Ishikawa (cell line): Measurements from ENCODE around the gene CIT.

Experiments used
- CEBPB ChIP-seq: IDR thresholded peaks from 2 replicates; pipeline ENCODE4 v1.6.1; 2012
- CREB1 ChIP-seq: IDR thresholded peaks from 2 replicates; pipeline ENCODE4 v1.6.1; 2012; ENCODE audit warnings: low read depth
- EGR1 ChIP-seq: IDR thresholded peaks from 2 replicates; pipeline ENCODE4 v1.6.1; 2012
- EP300 ChIP-seq: IDR thresholded peaks from 2 replicates; pipeline ENCODE4 v1.6.1; 2012; ENCODE audit warnings: borderline replicate concordance
- FOXM1 ChIP-seq: IDR thresholded peaks from 2 replicates; pipeline ENCODE4 v1.6.1; 2012; ENCODE audit warnings: low read depth, borderline replicate concordance
- NFIC ChIP-seq: IDR thresholded peaks from 2 replicates; pipeline ENCODE4 v1.6.1; 2012
- RAD21 ChIP-seq: IDR thresholded peaks from 2 replicates; pipeline ENCODE4 v1.6.1; 2012; ENCODE audit warnings: low read depth
- TAF1 ChIP-seq: IDR thresholded peaks from 2 replicates; pipeline ENCODE4 v1.6.1; 2012; ENCODE audit warnings: low read depth, mild to moderate bottlenecking
- TCF12 ChIP-seq: IDR thresholded peaks from 2 replicates; pipeline ENCODE4 v1.6.1; 2012; ENCODE audit warnings: low read depth
- TEAD4 ChIP-seq: IDR thresholded peaks from 2 replicates; pipeline ENCODE4 v1.6.1; 2012
- USF1 ChIP-seq: IDR thresholded peaks from 2 replicates; pipeline ENCODE4 v1.6.1; 2012
- YY1 ChIP-seq: IDR thresholded peaks from 2 replicates; pipeline ENCODE4 v1.6.1; 2012; ENCODE audit warnings: low read depth
- ZBTB7A ChIP-seq: IDR thresholded peaks from 2 replicates; pipeline ENCODE4 v1.6.1; 2012; ENCODE audit warnings: low read depth
- TF ChIP-seq, protein P1 (sequence below): IDR thresholded peaks from 2 replicates; pipeline ENCODE4 v1.6.1; 2012
- TF ChIP-seq, protein P2 (sequence below): IDR thresholded peaks from 2 replicates; pipeline ENCODE4 v1.6.1; 2012; ENCODE audit warnings: low read depth, mild to moderate bottlenecking

Gene CIT

DNA sequence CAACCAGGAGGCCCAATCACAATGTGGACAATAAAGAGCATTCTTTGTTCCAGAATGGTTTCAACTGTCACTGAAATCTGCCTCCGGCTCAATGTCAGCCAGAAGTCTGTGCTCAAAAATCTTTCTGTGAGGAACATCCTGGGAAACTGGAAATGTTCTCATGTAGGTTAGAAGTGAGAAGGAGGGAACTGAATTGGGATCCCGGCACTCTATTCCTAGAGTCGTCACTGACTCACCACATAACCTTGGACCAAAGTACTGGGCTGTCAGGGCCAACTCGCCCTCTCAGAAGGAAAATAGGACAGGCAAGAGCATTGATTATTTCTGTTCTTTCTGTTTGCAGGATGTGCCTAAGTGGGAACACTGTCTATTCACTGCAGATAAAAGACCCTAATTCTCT is 151.6 kb downstream of the CIT start:
- no peak for TF ChIP-seq CEBPB
- TF ChIP-seq EP300, result no peak
- no peak for TF ChIP-seq ZBTB7A
- TF ChIP-seq TCF12, result no peak
- TF ChIP-seq CREB1, result no peak
- TF ChIP-seq EGR1, result no peak
- TF ChIP-seq, protein P1, sequence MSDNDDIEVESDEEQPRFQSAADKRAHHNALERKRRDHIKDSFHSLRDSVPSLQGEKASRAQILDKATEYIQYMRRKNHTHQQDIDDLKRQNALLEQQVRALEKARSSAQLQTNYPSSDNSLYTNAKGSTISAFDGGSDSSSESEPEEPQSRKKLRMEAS, result no peak
- TF ChIP-seq TEAD4, result no peak
- no peak for TF ChIP-seq YY1
- TF ChIP-seq FOXM1, result no peak
- TF ChIP-seq TAF1, result no peak
- TF ChIP-seq USF1, result no peak
- TF ChIP-seq NFIC, result no peak
- no peak for TF ChIP-seq RAD21

DNA sequence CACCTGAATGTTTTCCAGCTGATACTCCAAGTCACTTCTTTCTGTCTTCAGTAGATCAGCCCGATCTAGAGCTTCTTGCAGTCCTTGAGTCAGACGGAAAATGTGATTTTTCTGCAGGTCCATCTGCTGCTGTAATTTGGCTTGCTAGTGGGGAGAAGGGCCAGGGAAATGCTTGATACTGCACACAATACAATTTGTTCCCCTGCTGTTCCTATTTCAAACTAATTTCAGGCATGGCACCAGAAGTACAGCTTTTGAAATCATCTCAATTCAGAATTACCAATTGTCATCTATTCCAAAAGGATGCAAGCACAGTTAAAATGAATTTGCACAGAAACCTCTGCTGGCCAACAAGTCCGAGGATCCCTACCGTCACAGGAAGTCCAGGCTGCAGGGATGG is 155.8 kb downstream of the CIT start:
- TF ChIP-seq, protein P2, sequence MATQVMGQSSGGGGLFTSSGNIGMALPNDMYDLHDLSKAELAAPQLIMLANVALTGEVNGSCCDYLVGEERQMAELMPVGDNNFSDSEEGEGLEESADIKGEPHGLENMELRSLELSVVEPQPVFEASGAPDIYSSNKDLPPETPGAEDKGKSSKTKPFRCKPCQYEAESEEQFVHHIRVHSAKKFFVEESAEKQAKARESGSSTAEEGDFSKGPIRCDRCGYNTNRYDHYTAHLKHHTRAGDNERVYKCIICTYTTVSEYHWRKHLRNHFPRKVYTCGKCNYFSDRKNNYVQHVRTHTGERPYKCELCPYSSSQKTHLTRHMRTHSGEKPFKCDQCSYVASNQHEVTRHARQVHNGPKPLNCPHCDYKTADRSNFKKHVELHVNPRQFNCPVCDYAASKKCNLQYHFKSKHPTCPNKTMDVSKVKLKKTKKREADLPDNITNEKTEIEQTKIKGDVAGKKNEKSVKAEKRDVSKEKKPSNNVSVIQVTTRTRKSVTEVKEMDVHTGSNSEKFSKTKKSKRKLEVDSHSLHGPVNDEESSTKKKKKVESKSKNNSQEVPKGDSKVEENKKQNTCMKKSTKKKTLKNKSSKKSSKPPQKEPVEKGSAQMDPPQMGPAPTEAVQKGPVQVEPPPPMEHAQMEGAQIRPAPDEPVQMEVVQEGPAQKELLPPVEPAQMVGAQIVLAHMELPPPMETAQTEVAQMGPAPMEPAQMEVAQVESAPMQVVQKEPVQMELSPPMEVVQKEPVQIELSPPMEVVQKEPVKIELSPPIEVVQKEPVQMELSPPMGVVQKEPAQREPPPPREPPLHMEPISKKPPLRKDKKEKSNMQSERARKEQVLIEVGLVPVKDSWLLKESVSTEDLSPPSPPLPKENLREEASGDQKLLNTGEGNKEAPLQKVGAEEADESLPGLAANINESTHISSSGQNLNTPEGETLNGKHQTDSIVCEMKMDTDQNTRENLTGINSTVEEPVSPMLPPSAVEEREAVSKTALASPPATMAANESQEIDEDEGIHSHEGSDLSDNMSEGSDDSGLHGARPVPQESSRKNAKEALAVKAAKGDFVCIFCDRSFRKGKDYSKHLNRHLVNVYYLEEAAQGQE, result no peak
- TF ChIP-seq USF1, result no peak
- TF ChIP-seq ZBTB7A, result no peak
- TF ChIP-seq YY1, result no peak
- no peak for TF ChIP-seq CEBPB
- no peak for TF ChIP-seq CREB1
- TF ChIP-seq EGR1, result no peak
- no peak for TF ChIP-seq TEAD4
- TF ChIP-seq RAD21, result no peak
- TF ChIP-seq EP300, result no peak
- no peak for TF ChIP-seq FOXM1
- TF ChIP-seq, protein P1, result no peak
- TF ChIP-seq TAF1, result no peak
- TF ChIP-seq TCF12, result no peak
- no peak for TF ChIP-seq NFIC

GRCh38 chr12:119720349-119720748 is 156.8 kb downstream of the CIT start:
- TF ChIP-seq RAD21 (no peak), TAF1 (no peak), USF1 (no peak), TEAD4 (no peak), FOXM1 (no peak), TCF12 (no peak), EP300 (no peak), CEBPB (no peak), CREB1 (no peak), ZBTB7A (no peak), YY1 (no peak), EGR1 (no peak), NFIC (no peak)
- TF ChIP-seq, protein P1, result no peak
- TF ChIP-seq, protein P2, result no peak

- TF ChIP-seq, protein P2, result no peak
- TF ChIP-seq USF1, result no peak
- TF ChIP-seq YY1, result no peak
- no peak for TF ChIP-seq TAF1
- TF ChIP-seq EP300, result no peak
- TF ChIP-seq EGR1, result no peak
- TF ChIP-seq, protein P1, result no peak
- TF ChIP-seq ZBTB7A, result no peak
- no peak for TF ChIP-seq CREB1
- TF ChIP-seq NFIC, result no peak
- no peak for TF ChIP-seq TEAD4
- TF ChIP-seq TCF12, result no peak
- TF ChIP-seq CEBPB, result no peak
Observed at GRCh38 chr12:119718141-119718540, 159.0 kb downstream of the CIT start.
